Measurements from ENCODE around the gene ABCC4.
"Not testable (repeated sequence)": the region's sequence is repeated elsewhere in the genome, so short reads cannot be mapped to it uniquely, and the experiment has no call there.

The ABCC4 gene

GRCh38 chr13:95300625-95301182 is 547 bp downstream of the ABCC4 start:
- DNase-seq (ENCODE audit: low read depth in 2 of 2) = peak; percentile 12 to 52

- DNase-seq (ENCODE audit: low read depth in 2 of 2) = no peak
These were observed 2.2 kb downstream of the ABCC4 start for GRCh38 chr13:95298971-95299621.

GRCh38 chr13:95298169-95298965 is 2.9 kb downstream of the ABCC4 start:
- DNase-seq (ENCODE audit: low read depth in 2 of 2) = no peak

GRCh38 chr13:95296326-95296925 is 4.8 kb downstream of the ABCC4 start:
- DNase-seq (ENCODE audit: low read depth in 2 of 2) = no peak

GRCh38 chr13:95295026-95295425 is 6.2 kb downstream of the ABCC4 start:
- DNase-seq (ENCODE audit: low read depth in 2 of 2) = no peak

GRCh38 chr13:95292622-95293021 is 8.6 kb downstream of the ABCC4 start:
- no peak for DNase-seq (ENCODE audit: low read depth in 2 of 2)

- DNase-seq (ENCODE audit: low read depth in 2 of 2) = not testable (repeated sequence)
These were observed 11.3 kb downstream of the ABCC4 start for GRCh38 chr13:95289901-95290300.

GRCh38 chr13:95289020-95289444 is 12.2 kb downstream of the ABCC4 start:
- no peak for DNase-seq (ENCODE audit: low read depth in 2 of 2)

- no peak for DNase-seq (ENCODE audit: low read depth in 2 of 2)
These were observed 16.8 kb downstream of the ABCC4 start for GRCh38 chr13:95284436-95284835.

GRCh38 chr13:95279016-95279415 is 22.2 kb downstream of the ABCC4 start:
- DNase-seq (ENCODE audit: low read depth in 2 of 2) = no peak

- no peak for DNase-seq (ENCODE audit: low read depth in 2 of 2)
These were observed 25.2 kb downstream of the ABCC4 start for GRCh38 chr13:95276037-95276505.

- no peak for DNase-seq (ENCODE audit: low read depth in 2 of 2)
These were observed 25.8 kb downstream of the ABCC4 start for GRCh38 chr13:95275322-95276036.

GRCh38 chr13:95273592-95274132 is 27.6 kb downstream of the ABCC4 start:
- not testable (repeated sequence) for DNase-seq (ENCODE audit: low read depth in 2 of 2)

GRCh38 chr13:95272076-95272475 is 29.2 kb downstream of the ABCC4 start:
- not testable (repeated sequence) for DNase-seq (ENCODE audit: low read depth in 2 of 2)

GRCh38 chr13:95269756-95270155 is 31.5 kb downstream of the ABCC4 start:
- DNase-seq (ENCODE audit: low read depth in 2 of 2) = no peak

- not testable (repeated sequence) for DNase-seq (ENCODE audit: low read depth in 2 of 2)
These were observed 32.7 kb downstream of the ABCC4 start for GRCh38 chr13:95268343-95269065.

GRCh38 chr13:95267662-95268342 is 33.4 kb downstream of the ABCC4 start:
- no peak for DNase-seq (ENCODE audit: low read depth in 2 of 2)

GRCh38 chr13:95264225-95264624 is 37.0 kb downstream of the ABCC4 start:
- DNase-seq (ENCODE audit: low read depth in 2 of 2) = no peak

GRCh38 chr13:95262837-95263384 is 38.3 kb downstream of the ABCC4 start:
- DNase-seq (ENCODE audit: low read depth in 2 of 2) = no peak

- DNase-seq (ENCODE audit: low read depth in 2 of 2) = no peak
These were observed 39.3 kb downstream of the ABCC4 start for GRCh38 chr13:95261956-95262355.

Measured in stimulated activated CD8-positive, alpha-beta memory T cell treated with anti-CD3 and anti-CD28 coated beads, Interleukin-7, amount 100 ng/mL, for 4 hours (primary cell).